Left renal cortex interstitium (tissue), 4 donors: Measurements from ENCODE around the gene SAMD5. TPM values are rescaled to one million over a fixed set of nuclear protein-coding genes. Genes with fewer than 3 reads are reported as not detected.
A peak's percentile ranks its signal among the peaks of the same experiment; 100 is the strongest.

Source experiments
- DNase-seq, 4 donors: peaks; one replicate each; pipeline ENCODE4 v3.0.0-alpha.2; 2013; ENCODE audit warnings: low read depth in 4 of 4, low spot score in 2 of 4, missing footprints in 1 of 4
- polyA plus RNA-seq, 4 donors: library from polyadenylated mRNA; unstranded; fragments of 120-200 nt; gene quantifications; one replicate each; pipeline ENCODE4 v1.2.1, GENCODE V29; 2013; ENCODE audit not compliant: insufficient read length in 4 of 4

The SAMD5 gene
- polyA plus RNA-seq, result 10 to 100 TPM; 12.1 to 18.4 (median 12.9) TPM

DNA sequence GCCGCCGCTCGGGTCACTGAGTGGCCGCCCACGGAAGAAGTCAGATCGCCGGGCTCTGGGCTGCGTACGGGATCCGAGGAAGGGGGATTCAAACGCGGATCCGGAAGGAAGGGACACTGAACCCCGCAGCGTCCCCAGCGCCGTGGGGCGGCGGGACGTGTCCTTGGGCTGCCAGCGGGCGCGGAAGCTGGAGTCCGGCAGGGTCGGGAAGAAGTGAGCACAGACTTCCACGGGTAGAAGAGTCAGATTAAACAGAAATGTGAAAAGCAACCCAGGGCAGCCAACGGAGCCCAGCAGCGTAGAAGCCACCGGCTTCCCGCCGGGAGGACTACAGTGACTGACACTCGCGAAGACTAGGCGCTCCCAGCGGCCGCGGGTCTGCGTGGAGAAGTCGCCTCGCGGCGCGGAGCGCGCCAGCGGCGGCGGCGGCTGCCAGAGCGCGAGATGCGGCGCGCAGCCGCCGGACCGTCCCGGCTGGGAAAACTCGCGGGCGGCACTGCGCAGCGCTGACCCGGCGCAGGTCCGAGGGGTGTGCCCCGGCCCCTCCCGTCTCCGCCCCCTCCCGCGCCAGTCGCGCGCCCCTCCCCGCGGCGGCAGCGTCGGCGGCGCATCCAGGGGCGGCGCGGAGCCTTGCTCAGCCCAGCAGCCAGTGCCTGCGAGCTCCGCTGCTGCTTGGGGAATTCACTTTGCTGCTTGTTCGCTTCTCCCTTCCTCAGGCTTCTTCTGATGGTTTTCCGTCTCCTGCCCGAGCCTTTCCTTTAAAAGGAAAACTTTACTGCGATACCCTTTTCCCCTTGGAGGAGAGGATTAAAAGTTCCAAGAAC lies at the start of gene SAMD5:
SAMD5 (plus strand) TSS at position 649 of the 824 bp plus-strand sequence. CDS start 239 bp downstream, outside the sequence.
- peak in 1 of 4 donors; percentile 48 for DNase-seq

DNA sequence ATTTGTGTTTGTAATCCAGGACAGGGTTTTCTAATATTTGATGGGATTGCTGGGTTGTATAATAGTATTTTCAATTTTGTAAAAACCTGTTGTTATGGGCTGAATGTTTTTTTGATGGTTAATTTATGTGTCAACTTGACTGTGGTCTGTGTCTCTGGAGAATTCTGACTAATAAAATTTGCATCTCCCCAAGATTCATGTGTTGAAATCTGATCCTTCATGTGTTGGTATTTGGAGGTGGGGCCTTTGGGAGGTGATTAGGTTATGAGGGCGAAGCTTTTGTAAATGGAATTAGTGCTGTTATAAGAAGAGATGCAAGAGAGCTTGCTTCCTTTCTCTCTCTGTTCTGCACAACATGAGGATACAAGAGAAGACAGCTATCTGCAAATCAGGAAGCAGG lies 48.7 kb upstream of the SAMD5 start:
- DNase-seq, result no peak

DNA sequence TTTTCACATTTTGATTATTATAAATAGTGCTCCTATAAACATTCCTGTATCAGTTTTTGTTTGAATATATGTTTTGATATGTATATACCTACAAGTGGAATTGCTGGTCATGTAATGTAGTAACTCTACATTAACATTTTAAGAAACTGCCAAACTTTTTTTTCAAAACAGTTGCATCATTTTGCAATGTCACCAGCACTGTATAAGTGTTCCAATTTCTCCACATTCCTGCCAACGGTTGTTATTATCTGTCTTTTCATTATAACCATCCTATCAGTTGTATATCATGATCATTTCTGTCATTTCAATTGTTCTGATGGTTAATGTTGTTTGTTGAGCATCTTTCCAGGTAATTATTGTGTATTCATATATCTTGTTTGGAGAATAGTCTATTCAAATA lies 44.8 kb upstream of the SAMD5 start:
- DNase-seq, result no peak

- no peak for DNase-seq
These were observed 41.1 kb upstream of the SAMD5 start for GRCh38 chr6:147467428-147467827.

GRCh38 chr6:147467886-147468285 lies 40.6 kb upstream of the SAMD5 start:
- DNase-seq, result no peak

DNA sequence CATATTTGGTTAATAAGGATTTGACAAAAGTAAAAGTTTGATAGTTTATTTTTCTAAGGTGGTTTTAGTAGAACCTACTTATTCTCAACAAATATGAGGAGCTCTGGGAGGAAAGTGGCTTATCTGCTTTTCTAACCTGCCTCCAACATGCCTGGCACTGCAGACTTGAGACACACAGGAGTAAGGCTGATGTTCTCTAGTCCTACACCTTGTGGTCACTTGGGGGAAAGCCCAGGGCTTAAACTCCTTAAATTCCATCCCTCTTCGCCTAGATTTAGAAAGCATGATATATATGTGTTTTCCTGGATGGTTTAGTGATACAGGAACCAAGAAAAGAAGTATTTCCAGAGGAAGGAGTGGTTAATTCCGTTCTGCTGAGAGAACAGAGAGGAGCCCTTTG lies 39.9 kb upstream of the SAMD5 start:
- no peak for DNase-seq

- DNase-seq, result no peak
These were observed 28.6 kb upstream of the SAMD5 start for GRCh38 chr6:147479857-147480256.

GRCh38 chr6:147486683-147487082 lies 21.8 kb upstream of the SAMD5 start:
- DNase-seq, result no peak

- DNase-seq, result no peak
These were observed 11.0 kb upstream of the SAMD5 start for GRCh38 chr6:147497472-147497871.

GRCh38 chr6:147503587-147503986 lies 4.9 kb upstream of the SAMD5 start:
- DNase-seq, result no peak

DNA sequence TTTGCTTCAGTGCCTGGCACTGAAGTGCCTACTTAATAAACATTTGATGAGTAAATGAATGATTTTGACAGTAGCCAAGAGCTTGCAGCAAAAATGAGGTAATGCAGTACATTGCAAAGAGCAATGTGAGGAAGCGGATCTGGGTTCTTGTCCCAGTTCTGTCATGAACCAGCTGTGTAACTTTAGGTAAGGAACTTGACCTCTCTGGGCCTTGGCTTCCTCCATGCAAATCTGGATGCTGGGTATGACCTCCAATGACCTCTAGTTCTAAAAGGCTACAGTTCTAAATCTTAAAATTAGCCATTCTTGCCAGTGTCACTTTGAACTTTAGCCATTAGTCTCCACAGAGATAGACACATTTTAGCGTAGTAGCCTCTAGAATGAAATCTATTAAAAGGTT lies 3.6 kb upstream of the SAMD5 start:
- no peak for DNase-seq

DNA sequence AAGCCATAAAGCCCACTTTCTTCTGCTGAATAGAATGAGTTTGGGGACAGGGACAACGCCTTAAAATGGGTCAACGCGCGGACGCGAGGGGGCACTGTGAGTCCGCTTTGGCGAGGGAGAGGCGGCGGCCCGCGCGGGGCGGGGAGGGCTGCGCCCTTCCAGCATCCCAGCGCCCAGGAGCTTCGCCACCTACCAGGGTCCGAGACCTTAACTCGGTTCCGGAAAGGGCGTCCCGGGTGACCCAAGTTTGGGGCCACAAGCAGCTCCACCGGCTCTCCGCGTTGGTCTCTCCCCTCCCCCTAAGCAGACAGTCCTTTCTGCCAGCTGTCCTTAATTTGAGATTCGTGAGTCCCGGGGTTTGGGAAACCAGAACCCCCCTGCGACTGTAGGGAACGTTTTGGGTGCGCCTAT lies 1.8 kb upstream of the SAMD5 start:
- DNase-seq, result peak in 1 of 4 donors; percentile 54

DNA sequence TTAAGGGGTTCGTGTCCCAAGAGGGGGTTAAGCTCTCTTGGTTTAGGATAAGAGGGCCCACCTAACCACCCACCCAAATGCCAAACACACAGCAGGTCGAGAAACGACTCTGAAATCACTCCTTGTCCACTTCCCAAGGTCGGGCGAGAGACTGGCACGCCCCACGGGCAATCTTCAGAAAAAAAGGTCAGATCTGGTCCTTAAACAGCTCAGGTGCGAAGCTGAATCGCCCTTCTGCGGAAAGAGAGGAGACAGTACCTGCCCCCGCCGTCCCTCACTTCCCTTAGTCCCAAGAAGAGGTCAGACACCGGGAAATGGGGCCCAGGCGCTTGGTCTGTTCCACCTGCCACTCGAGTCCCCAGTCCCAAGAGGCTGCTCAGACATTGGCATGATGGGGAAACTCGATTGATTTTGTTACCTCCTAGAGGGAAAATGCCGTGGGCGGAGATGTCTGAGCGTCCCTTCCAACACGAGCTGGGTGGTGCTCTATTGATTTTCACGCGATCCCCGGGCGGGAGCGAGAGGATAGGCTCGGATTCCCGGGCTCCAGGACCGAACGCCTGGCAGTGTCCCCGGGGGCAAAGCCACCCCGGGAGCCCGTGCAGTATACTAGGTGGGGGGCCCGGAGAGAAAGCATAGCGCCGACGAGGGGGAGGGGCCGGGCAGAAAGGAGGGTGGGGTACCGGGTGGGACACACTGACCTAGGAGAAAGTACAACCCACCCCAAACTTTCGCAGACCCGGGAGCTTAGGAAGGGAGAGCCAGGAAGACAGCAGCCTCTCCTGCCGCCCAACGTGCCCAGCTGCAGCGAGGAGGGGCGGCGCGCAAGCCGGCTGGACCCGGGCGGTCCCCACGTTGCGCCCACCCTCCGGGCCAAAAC lies 1.1 kb upstream of the SAMD5 start:
- peak in 1 of 4 donors; percentile 8 for DNase-seq

DNA sequence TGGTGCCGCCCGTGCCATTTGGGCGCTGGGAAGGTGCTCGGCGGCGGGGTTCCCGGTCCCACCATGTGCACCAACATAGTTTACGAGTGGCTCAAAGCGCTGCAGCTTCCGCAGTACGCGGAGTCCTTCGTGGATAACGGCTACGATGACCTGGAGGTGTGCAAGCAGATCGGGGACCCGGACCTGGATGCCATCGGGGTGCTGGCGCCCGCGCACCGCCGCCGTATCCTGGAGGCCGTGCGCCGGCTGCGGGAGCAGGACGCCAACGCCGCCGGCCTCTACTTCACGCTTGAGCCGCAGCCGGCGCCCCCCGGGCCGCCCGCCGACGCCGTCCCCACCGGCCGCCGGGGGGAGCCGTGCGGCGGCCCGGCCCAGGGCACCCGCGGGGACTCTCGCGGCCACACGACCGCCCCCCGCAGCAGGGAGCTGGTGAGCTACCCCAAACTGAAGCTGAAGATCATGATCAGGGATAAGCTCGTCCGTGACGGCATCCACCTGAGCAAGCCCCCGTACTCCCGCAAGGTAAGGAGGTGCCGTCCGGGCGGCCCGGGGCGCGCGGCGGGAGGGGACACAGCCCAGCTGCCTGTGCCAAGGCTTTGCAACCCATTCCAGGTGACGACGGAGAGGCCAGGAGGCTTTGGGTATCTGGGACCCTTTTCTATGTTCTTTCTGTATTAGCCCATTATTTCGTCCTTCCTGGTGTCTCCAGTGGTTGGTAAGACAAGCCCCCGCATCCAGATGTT lies 547 bp downstream of the SAMD5 start:
- DNase-seq, result peak in 1 of 4 donors; percentile 8

- DNase-seq, result no peak
These were observed 1.4 kb downstream of the SAMD5 start for GRCh38 chr6:147509891-147510290.

- no peak for DNase-seq
These were observed 2.6 kb downstream of the SAMD5 start for GRCh38 chr6:147510929-147511590.

- DNase-seq, result no peak
These were observed 6.3 kb downstream of the SAMD5 start for GRCh38 chr6:147514831-147515230.

DNA sequence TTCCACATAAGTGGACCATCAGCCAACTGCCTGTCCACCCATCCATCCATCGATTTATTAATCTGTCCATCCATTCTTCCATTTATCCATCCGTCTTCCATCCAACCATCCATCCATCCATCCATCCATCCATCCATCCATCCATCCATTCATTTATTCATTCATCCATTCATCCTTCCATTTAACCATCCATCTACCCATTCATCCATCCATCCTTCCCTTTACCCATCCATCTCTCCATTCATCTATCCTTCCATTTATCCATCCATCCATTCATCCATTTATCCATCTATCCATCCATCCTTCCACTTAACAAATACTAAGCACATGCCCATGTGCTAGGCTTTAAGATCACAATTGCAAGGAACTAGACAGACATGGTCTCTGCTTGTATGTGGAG lies 6.8 kb downstream of the SAMD5 start:
- no peak for DNase-seq

DNA sequence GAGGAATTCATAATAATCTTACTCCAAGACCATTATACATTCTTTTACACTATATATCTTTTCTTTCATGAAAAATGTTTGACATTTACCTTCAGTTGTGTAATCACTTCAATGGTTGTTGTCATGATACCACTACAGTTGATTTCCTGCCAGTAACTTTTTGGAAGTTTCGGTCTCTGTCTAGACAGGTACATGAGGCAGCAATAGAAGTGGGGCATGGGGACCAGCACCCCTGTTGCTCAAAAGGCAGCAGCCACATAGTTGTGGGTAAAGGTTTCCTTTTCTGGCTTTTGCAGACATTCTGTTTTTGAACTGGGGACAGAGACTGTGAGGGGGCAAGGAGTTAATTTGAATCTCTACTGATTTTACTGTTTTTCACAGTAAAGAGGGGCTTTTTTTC lies 14.1 kb downstream of the SAMD5 start:
- DNase-seq, result no peak

GRCh38 chr6:147525519-147526209 lies 17.2 kb downstream of the SAMD5 start:
- DNase-seq, result no peak
